GM10266 (cell line): ENCODE measurements around the gene ORM1.
"Not testable (repeated sequence)": the region's sequence is repeated elsewhere in the genome, so short reads cannot be mapped to it uniquely, and the experiment has no call there.

Experiments used
- DNase-seq: peaks from one replicate; pipeline ENCODE4 v3.0.0; 2012; ENCODE audit errors: extremely low spot score
- TF ChIP-seq, protein P1 (sequence below): IDR thresholded peaks from 2 replicates; pipeline ENCODE4 v1.5.1; 2012; ENCODE audit warnings: mild to moderate bottlenecking, low read depth; ENCODE audit not compliant: control insufficient read depth, insufficient read depth; ENCODE audit errors: missing control alignments

Gene ORM1

DNA sequence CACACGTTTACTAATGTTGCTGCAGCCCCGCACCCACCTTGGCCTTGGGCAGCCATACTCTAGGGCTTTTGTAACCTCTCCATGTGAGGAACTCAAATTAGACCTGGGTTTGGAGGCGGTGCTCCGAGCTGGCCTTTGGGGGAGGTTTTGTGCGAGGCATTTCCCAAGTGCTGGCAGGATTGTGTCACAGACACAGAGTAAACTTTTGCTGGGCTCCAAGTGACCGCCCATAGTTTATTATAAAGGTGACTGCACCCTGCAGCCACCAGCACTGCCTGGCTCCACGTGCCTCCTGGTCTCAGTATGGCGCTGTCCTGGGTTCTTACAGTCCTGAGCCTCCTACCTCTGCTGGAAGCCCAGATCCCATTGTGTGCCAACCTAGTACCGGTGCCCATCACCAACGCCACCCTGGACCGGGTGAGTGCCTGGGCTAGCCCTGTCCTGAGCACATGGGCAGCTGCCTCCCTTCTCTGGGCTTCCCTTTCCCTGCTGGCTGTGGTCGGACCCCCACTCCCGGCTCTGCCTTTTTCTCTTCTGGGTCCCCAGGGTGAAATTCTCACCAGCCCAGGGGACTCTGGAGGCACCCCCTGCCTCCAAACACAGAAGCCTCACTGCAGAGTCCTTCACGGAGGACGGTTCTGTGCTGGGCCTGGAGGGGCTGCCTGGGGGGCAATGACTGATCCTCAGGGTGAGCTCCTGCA is at the start of gene ORM1:
TSS of gene ORM1 (plus strand) at position 268 of the 701 bp plus-strand sequence. CDS start at position 304, 36 bp downstream.
- DNase-seq, result not testable (repeated sequence)

DNA sequence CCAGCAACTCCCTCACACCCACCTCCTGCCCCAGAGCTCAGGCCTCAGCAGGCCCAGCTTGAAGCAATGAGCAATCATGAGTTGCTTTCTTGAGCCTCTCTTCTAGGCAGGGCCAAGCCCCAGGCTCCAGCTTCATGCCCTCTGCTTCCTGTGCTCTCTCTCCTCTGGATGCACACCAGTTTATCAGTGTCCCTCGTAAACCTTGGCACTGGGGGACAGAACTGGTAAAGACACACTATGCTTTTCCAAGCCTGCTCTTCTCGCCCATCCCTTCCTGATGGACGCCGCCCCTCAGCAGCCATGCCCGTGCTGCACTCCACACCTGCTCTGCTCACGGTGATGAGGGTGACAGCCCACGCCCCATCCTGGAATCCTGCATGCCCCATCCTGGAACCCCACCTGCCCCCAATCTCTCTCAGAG is 49.4 kb upstream of the ORM1 start:
- DNase-seq, result no peak

DNA sequence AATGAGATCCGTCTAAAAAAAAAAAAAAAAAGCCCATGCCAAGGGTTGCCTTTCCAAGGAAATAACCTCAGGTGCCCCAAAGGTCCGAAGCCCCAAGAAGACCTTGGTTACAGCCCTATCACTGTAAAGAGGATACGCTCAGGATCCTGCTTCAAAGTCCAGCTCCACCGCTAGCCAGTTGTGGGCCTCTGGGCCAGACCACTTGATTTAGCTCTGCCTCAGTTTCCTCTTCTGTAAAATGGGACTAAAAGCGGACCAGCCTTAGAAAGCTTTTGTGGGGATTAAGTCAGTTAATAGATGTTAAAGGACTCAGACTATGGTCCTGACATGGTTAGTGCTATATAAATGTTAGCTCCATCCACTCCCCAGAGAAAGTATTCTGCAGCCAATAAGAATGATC is 48.7 kb upstream of the ORM1 start:
- no peak for DNase-seq
- TF ChIP-seq, protein P1, sequence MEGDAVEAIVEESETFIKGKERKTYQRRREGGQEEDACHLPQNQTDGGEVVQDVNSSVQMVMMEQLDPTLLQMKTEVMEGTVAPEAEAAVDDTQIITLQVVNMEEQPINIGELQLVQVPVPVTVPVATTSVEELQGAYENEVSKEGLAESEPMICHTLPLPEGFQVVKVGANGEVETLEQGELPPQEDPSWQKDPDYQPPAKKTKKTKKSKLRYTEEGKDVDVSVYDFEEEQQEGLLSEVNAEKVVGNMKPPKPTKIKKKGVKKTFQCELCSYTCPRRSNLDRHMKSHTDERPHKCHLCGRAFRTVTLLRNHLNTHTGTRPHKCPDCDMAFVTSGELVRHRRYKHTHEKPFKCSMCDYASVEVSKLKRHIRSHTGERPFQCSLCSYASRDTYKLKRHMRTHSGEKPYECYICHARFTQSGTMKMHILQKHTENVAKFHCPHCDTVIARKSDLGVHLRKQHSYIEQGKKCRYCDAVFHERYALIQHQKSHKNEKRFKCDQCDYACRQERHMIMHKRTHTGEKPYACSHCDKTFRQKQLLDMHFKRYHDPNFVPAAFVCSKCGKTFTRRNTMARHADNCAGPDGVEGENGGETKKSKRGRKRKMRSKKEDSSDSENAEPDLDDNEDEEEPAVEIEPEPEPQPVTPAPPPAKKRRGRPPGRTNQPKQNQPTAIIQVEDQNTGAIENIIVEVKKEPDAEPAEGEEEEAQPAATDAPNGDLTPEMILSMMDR, result no peak

More for the DNA sequence above, 49.4 kb upstream of the ORM1 start:
- TF ChIP-seq, protein P1, result no peak

DNA sequence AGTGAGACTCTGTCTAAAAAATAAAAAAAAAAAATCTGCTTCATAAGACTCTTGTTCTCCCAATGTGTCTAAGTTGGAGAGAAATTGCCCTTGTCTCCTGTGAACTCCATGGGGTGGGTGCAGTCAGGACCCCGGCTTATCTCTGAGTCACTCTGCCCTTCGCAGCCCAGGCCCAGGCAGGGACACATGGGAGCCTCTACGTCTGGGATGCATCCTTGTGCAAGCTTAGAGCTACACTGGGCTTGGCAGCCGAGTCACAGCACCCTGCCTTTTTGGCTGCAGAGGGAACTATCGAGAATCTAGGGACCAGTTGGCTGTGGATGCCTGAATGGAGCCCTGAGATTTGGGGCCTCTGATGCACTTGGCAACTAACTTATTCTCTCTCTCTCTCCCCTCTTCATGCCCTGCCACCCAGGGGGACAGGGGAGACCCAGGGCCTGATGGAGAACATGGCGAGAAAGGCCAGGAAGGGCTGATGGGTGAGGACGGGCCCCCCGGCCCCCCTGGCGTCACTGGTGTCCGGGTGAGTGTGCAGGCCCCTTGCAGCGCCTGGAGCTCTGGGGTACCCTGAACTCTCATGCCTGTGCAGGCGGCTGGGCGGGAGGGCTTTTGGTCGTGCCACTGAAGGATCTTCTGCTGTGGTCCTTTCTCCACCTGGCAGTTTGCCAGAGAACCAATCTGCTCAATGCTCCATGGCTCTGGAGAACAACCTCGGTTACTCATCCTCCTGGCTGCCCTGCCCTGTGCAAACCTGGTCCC is 47.5 kb upstream of the ORM1 start:
- TF ChIP-seq, protein P1, result no peak
- DNase-seq, result no peak

DNA sequence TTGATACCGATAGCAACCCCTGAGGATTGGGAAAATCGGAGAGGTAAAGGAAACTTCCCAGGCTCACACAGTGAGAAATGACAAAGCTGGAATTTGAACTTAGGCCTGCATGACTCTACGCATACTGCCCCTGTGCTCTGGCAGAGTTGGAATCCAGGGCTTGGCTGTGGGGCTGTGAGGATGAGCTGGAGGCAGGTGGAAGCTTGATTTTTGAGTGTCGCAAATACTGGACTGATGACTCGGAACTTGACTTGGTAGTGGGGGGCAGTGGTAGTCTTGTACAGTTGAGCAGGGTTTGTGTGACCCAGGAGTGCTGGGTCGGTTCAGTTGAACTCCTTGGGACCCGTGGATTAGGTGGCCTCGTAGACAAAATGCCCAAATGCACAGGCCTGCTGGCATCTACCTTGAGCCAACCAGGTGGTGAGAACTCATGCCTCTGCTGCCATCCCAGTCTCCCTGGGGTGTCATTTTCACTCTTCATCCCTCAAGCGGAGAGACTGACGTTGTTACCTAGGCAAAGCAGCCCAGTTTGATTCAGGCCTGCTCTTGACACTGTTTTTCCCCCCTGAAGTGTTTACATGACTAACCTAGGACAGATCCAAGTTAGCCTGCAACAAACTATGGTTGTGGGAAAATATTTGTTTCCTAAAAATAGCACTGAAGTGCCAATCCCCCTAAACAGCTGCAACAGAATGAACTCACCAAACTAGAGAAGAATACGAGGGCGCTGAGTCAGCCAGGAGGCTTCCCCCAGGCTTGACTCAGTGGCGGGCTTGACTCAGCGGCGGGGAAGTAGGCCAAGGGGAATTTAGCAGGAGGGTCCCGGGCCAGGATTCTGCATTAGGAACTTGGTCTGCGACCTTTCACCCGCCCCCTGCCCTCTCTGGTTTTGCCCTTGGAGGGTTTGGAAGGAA is 45.7 kb upstream of the ORM1 start:
- TF ChIP-seq, protein P1, result no peak
- DNase-seq, result no peak

DNA sequence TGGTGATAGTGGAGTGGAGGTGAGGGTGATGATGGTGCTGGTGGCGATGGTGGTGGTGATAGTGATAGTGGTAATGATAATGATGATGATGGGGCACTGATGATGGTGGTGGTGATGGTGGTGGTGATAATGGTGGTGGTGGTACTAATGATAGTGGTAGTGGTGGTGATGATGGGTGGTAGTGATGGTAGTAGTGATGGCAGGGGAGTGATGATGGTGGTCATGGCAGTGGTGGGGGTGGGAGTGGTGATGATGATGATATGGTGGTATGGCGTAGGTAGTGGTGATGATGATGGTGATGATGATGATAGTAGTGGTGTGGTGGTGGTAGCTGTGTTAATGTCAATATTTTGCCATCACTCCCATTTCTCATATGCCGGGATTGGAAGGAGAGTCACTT is 44.5 kb upstream of the ORM1 start:
- TF ChIP-seq, protein P1, result no peak
- DNase-seq, result no peak

DNA sequence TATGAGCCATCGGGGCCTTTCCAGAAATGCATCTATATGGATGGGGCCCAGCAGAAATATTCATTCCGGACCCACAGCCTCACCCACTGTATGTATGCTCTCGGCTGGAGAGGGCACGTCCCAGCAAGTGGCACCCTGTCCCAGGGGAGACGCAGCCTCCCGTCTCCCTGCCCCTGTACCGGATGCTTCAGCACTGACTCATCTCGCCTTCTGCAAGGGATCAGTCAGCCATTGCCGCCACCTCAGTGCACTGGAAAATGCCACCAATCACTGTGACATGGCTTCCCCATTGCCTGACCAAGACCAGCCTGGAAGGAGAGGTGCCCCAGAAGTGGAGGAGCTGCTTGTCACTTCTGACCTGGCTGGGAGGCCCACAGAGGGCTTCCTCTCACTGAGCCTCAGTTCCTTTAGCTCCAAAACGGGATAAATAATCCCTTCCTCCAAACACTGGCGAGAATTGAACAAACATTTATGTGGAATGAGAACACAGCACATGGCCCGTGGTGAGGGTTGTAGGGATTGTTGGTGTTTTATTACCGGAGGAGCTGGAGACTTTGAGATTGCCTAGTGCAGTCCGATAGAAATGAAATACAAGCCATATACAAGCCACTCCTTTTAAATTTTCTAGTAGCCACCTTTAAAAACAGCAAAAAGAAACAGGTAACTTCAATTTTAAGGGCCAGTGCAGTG is 43.9 kb upstream of the ORM1 start:
- TF ChIP-seq, protein P1, result no peak
- DNase-seq, result no peak
